Fibroblast of villous mesenchyme (primary cell): Measurements from ENCODE around the gene FSTL5. TPM values are rescaled to one million over a fixed set of nuclear protein-coding genes. Genes with fewer than 3 reads are reported as not detected.
A peak's percentile ranks its signal among the peaks of the same experiment; 100 is the strongest.

ENCODE experiments used
- DNase-seq: peaks from one replicate; pipeline ENCODE4 v3.0.0-alpha.2; 2010; ENCODE audit warnings: low read depth
- H3K4me3 ChIP-seq: 2 replicates; pipeline ENCODE4 v1.5.1; 2011; ENCODE audit warnings: low read depth, mild to moderate bottlenecking, low read length
- total RNA-seq: library from RNA; depleted of rRNA; stranded (reverse); fragments of >200 nt; gene quantifications from 2 replicates; pipeline ENCODE4 v1.2.3, GENCODE V29; 2012
- TF ChIP-seq, protein P1 (sequence below): IDR thresholded peaks from 2 replicates; pipeline ENCODE4 v1.5.1; 2012; ENCODE audit warnings: low read depth, mild to moderate bottlenecking, low read length; ENCODE audit not compliant: insufficient read depth

FSTL5 gene
- total RNA-seq, 1 donor: not detected

DNA sequence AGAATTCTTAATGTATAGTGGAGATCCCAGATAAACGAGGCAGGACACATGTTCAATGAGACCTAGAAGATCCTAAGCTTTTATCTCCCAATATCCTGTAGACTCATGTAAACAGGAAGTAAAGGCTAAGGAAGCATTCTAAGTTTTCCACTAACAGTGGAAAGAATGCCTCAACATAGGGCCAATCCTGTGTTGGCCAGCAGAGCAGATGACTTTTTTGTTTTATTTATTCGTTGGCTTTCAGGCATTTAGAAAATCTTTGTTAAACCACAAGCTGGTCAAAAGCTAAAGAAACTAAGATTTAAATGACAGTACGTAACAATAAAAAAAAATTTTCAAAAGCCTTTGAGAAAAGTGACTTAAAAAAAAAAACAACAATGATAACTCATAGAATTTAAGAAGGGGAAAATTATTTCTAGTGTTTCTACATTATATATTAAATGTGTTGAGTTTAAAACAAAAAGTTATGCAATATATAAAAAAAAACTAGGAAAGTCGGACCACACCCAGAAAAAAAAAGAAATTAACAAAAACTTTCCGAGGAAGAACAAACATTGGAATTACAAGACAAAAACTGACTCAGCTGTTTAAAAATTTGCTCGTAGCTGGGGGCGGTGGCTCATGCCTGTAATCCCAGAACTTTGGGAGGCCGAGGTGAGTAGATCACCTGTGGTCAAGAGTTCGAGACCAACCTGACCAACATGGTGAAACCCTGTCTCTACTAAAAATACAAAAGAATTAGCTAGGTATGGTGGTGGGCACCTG is 759.3 kb downstream of the FSTL5 start:
- H3K4me3 ChIP-seq: no peak overlapping the region
- TF ChIP-seq, protein P1, sequence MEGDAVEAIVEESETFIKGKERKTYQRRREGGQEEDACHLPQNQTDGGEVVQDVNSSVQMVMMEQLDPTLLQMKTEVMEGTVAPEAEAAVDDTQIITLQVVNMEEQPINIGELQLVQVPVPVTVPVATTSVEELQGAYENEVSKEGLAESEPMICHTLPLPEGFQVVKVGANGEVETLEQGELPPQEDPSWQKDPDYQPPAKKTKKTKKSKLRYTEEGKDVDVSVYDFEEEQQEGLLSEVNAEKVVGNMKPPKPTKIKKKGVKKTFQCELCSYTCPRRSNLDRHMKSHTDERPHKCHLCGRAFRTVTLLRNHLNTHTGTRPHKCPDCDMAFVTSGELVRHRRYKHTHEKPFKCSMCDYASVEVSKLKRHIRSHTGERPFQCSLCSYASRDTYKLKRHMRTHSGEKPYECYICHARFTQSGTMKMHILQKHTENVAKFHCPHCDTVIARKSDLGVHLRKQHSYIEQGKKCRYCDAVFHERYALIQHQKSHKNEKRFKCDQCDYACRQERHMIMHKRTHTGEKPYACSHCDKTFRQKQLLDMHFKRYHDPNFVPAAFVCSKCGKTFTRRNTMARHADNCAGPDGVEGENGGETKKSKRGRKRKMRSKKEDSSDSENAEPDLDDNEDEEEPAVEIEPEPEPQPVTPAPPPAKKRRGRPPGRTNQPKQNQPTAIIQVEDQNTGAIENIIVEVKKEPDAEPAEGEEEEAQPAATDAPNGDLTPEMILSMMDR: no peak
- DNase-seq: peak; percentile 14

DNA sequence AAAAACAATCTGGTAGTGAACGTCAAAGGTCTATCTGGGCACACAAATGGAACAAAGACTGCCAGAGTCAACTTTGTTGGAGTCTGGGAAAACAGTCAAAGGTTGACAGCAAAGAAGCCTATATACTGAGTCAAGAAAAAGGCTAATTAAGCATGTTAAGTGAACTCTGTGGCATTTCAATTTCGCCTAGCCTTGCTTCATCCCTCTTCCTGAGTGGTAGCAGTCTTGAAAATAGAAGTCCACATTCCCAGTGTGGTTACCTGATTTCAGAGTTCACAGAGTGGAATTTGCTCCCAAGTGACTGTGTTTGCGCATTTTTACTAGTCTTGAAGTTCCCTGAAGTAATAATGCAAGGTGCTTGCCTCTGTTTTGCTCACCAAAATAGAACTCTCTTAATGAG is 760.0 kb downstream of the FSTL5 start:
- no peak overlapping the region for H3K4me3 ChIP-seq
- no peak for DNase-seq
- TF ChIP-seq, protein P1: no peak

DNA sequence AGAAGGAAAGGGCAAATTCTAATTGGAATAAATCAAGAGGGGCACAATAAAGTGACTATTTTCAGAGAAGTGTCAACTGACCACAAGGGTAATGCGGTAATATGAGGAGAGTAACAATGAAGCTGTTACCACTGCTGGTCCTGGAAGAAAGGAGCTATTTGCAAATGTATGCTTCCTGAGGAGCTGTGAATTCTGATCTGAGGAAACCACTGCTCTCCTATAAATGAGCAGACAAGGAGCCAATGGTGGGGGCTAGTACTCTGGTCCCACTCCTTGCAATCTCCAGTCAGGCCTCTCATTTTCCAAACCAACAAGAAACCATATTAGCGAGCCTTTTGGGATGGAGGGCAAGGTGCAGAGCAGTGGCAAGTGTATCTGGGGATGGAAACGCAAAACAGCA is 770.2 kb downstream of the FSTL5 start:
- TF ChIP-seq, protein P1: no peak
- no peak overlapping the region for H3K4me3 ChIP-seq
- DNase-seq: no peak

DNA sequence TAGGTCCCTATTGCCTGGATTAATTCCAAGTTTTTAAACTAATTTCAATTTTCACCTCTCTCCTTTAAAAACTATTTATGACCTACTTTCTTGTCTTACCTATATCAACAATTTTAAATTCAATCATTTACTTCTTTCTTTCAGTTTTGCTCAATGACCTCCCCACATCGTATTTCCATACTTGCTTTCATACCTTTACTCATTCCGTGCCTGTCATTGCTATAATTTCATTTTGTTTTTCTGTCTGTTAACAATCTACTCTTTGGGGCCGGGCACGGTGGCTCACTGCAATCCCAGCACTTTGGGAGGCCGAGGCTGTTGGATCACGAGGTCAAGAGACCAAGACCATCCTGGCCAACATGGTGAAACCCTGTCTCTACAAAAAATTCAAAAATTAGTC is 781.1 kb downstream of the FSTL5 start:
- DNase-seq: no peak
- no peak overlapping the region for H3K4me3 ChIP-seq
- TF ChIP-seq, protein P1: no peak

DNA sequence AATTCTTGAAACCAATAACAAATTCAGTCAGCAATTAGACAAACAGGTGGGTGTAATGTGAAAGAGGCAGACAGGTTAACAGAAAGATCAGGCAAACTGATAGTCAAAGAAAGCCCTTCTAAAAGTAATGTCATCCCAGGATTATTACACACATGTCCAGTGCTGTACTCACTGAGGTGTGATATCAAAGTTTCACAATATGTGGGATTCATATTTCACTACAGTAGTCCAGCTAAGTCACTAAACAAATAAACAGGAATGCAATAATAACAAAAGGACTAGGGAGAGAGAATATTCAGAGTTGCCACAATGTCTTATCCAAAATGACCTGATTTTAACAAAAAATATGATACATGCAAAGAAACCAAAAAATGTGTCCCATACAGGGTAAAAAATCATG is 787.5 kb downstream of the FSTL5 start:
- no peak overlapping the region for H3K4me3 ChIP-seq
- TF ChIP-seq, protein P1: no peak
- DNase-seq: no peak

DNA sequence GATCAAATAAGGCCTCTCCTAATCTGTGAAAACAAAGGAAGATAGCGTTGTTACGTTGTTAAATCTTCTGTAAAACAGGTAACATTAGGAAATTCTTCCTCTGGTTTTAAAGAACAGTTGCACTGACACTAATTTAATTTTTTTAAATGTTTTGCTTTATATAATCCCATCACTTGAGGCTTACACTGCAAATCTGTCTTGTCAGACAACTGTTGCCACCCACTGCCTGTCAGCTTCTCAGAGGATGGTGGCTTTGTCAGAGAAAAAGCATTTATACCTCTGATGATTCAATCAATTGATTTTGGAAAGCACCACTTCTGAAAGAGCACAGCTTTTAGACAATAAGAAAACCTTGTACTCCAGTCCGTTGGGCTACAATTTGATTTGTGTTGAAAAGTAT is 799.1 kb downstream of the FSTL5 start:
- TF ChIP-seq, protein P1: no peak
- no peak overlapping the region for H3K4me3 ChIP-seq
- no peak for DNase-seq

DNA sequence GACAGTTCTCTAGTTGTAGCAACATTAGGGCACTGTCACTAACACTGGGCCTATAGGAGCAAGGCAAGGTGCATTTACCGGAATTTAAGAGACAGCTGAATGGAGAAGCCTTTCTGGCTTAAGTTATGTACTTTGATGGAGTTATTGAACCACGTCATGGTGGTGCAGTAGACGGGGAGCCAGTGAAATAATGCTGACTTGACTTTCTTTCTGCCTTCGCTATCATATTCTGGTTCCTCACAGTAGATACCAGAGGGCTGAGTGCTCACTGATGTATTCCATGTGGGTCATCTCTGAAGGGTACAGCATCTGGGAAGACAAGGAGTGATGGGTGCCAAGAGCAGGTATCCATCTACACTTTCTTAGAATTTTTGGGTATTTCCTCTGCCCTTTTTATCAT is 802.8 kb downstream of the FSTL5 start:
- DNase-seq: no peak
- TF ChIP-seq, protein P1: no peak
- H3K4me3 ChIP-seq: no peak overlapping the region
